ENCODE measurements around the gene PLXNA4.

DNA sequence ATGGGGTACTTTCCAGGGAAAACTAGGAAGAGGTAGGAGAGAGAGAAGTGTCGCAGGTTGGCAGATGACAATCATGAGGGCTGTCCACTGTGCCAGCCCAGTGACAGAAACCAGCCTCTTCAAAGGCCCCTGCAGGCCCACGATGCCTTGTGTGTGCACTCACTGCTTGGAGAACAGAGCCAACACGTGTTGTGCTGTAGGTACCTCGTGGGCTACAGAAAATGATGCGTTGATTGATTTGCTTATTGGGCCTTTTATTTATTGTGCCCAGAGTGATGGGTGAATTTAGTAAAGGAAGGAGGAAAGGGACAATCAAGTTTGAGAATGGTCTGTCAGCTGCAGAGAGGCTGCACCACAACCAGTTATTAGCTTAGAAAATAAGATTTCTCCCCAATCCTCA is 215.1 kb downstream of the PLXNA4 start:
- TF ChIP-seq CEBPB (IDR thresholded peaks at IDR 0.05; ENCODE audit: low read depth) (no peak), POLR2A (IDR thresholded peaks at IDR 0.05; ENCODE audit: borderline replicate concordance, extremely low read depth, insufficient read depth, insufficient read length) (no peak), FOSL1 (IDR thresholded peaks at IDR 0.05; ENCODE audit: low read depth) (no peak), POLR2AphosphoS5 (IDR thresholded peaks at IDR 0.05; ENCODE audit: low read depth, low read length) (no peak), SP1 (IDR thresholded peaks at IDR 0.05; ENCODE audit: low read depth) (no peak), SIN3A (IDR thresholded peaks at IDR 0.05; ENCODE audit: low read depth) (no peak), EGR1 (IDR thresholded peaks at IDR 0.05; ENCODE audit: low read depth) (no peak), ELF1 (IDR thresholded peaks at IDR 0.05; ENCODE audit: borderline replicate concordance, low read depth) (no peak), RAD21 (IDR thresholded peaks at IDR 0.05; ENCODE audit: low read depth) (no peak), EZH2 (IDR thresholded peaks at IDR 0.05) (no peak), EZH2phosphoT487 (IDR thresholded peaks at IDR 0.05; ENCODE audit: borderline replicate concordance) (no peak)
- TF ChIP-seq, protein P1, sequence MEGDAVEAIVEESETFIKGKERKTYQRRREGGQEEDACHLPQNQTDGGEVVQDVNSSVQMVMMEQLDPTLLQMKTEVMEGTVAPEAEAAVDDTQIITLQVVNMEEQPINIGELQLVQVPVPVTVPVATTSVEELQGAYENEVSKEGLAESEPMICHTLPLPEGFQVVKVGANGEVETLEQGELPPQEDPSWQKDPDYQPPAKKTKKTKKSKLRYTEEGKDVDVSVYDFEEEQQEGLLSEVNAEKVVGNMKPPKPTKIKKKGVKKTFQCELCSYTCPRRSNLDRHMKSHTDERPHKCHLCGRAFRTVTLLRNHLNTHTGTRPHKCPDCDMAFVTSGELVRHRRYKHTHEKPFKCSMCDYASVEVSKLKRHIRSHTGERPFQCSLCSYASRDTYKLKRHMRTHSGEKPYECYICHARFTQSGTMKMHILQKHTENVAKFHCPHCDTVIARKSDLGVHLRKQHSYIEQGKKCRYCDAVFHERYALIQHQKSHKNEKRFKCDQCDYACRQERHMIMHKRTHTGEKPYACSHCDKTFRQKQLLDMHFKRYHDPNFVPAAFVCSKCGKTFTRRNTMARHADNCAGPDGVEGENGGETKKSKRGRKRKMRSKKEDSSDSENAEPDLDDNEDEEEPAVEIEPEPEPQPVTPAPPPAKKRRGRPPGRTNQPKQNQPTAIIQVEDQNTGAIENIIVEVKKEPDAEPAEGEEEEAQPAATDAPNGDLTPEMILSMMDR (IDR thresholded peaks at IDR 0.05 in 2 of 3, conservative IDR thresholded peaks at IDR 0.05 in 1 of 3; ENCODE audit: borderline replicate concordance in 1 of 3, insufficient read depth in 1 of 3, low read depth in 2 of 3, low read length in 2 of 3): no peak
- TF ChIP-seq, protein P2, sequence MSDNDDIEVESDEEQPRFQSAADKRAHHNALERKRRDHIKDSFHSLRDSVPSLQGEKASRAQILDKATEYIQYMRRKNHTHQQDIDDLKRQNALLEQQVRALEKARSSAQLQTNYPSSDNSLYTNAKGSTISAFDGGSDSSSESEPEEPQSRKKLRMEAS (IDR thresholded peaks at IDR 0.05): no peak
